ENCODE data around the gene AOPEP.

AOPEP gene

GRCh38 chr9:94909250-94909894 is 182.9 kb downstream of the AOPEP start:
- no peak for TF ChIP-seq CTCF (IDR thresholded peaks at IDR 0.05)
- Histone ChIP-seq H3K27ac (peak overlapping the region in 1 of 2 donors; percentile 61), H3K4me1 (peaks cover 0 to 47% (median 23%) of the 10 kb centered on the region in 4 donors)

GRCh38 chr9:94909965-94910730 is 183.6 kb downstream of the AOPEP start:
- no peak overlapping the region for H3K4me3 ChIP-seq
- peaks cover 0 to 47% (median 24%) of the 10 kb centered on the region in 4 donors for H3K4me1 ChIP-seq
- no peak overlapping the region for H3K27ac ChIP-seq
- H3K36me3 ChIP-seq: no peaks in the 10 kb centered on the region
- DNase-seq: no peak
- intact Hi-C loops (cut with DNase I; ENCODE audit: low total_unique reads): no loop called here
- no peaks in the 10 kb centered on the region for H3K27me3 ChIP-seq
- H3K9me3 ChIP-seq: no peaks in the 10 kb centered on the region
- TF ChIP-seq CTCF (IDR thresholded peaks at IDR 0.05): no peak

More at GRCh38 chr9:94909250-94909894, 182.9 kb downstream of the AOPEP start:
- Histone ChIP-seq H3K4me3 (no peak overlapping the region), H3K36me3 (no peaks in the 10 kb centered on the region), H3K9me3 (no peaks in the 10 kb centered on the region), H3K27me3 (no peaks in the 10 kb centered on the region)
- intact Hi-C loops (cut with DNase I; ENCODE audit: low total_unique reads): no loop called here
- no peak for DNase-seq

GRCh38 chr9:94911211-94911610 is 184.7 kb downstream of the AOPEP start:
- H3K9me3 ChIP-seq: no peaks in the 10 kb centered on the region
- H3K36me3 ChIP-seq: no peaks in the 10 kb centered on the region
- no peak for TF ChIP-seq CTCF (IDR thresholded peaks at IDR 0.05)
- DNase-seq: no peak
- H3K4me1 ChIP-seq: peaks cover 0 to 47% (median 24%) of the 10 kb centered on the region in 4 donors
- H3K4me3 ChIP-seq: no peak overlapping the region
- H3K27ac ChIP-seq: no peak overlapping the region
- intact Hi-C loops (cut with DNase I; ENCODE audit: low total_unique reads): no loop called here
- no peaks in the 10 kb centered on the region for H3K27me3 ChIP-seq

- Histone ChIP-seq H3K36me3 (no peaks in the 10 kb centered on the region), H3K4me1 (peaks cover 0 to 46% (median 23%) of the 10 kb centered on the region in 4 donors), H3K9me3 (no peaks in the 10 kb centered on the region), H3K4me3 (no peak overlapping the region), H3K27ac (no peak overlapping the region), H3K27me3 (no peaks in the 10 kb centered on the region)
- TF ChIP-seq CTCF (IDR thresholded peaks at IDR 0.05): no peak
- intact Hi-C loops (cut with DNase I; ENCODE audit: low total_unique reads): no loop called here
- no peak for DNase-seq
Measured at GRCh38 chr9:94911986-94912635, 185.6 kb downstream of the AOPEP start.

DNA sequence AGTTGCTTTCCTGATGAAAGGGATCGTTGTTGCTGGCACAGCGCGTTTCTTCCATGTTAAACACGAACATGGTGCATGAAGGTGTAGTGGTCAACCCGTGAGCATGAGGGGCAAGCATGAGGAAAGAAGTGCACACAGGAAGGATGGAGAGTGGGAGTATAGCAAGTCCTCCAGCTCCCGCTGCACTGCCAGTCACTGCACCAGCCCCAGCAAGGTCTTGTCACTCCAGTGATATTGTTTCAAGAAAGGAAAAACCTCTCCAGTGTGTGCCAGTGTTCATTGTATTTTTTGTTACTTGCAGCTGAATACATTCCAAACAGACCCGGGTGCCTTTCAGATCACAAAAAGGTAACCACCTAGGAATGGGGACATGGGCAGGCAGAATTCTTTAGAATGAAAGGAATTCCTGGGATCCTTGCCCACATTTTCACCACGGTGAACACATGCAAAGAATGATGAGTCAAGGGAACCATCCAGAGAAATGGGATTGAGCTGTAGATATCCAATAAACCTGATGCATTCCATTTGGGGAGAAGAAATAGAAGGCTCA is 186.3 kb downstream of the AOPEP start:
- no peak for DNase-seq
- Histone ChIP-seq H3K27ac (no peak overlapping the region), H3K4me3 (no peak overlapping the region), H3K36me3 (no peaks in the 10 kb centered on the region), H3K9me3 (no peaks in the 10 kb centered on the region), H3K4me1 (peaks cover 0 to 39% (median 17%) of the 10 kb centered on the region in 4 donors), H3K27me3 (no peaks in the 10 kb centered on the region)
- intact Hi-C loops (cut with DNase I; ENCODE audit: low total_unique reads): no loop called here
- TF ChIP-seq CTCF (IDR thresholded peaks at IDR 0.05): no peak

Measured in tibial artery (tissue), 4 donors.